Measurements from ENCODE around the gene CEP57L1. TPM values are rescaled to one million over a fixed set of nuclear protein-coding genes. Genes with fewer than 3 reads are reported as not detected.
A peak's percentile ranks its signal among the peaks of the same experiment; 100 is the strongest.

CEP57L1 gene
- total and polyA plus RNA-seq, 9 of the 15 experiments (the other 6 are each of a cell fraction or from before 2014, with no cell fraction given), result 39.4 to 88.6 (median 61.8) TPM

GRCh38 chr6:109095036-109095834 lies at the start of gene CEP57L1 (continued):
- TF ChIP-seq ZNF318 (IDR thresholded peaks at IDR 0.05; ENCODE audit: borderline replicate concordance in 1 of 2, low read depth in 1 of 2), result no peak
- no peak for TF ChIP-seq CC2D1A (IDR thresholded peaks at IDR 0.05)
- TF ChIP-seq CBX3 (IDR thresholded peaks at IDR 0.05; ENCODE audit: borderline replicate concordance in 1 of 2, low read length in 2 of 2), result peak in 1 of 2 experiments; percentile 12; a peak in 1 of 3 replicates
- no peak for TF ChIP-seq MYNN (IDR thresholded peaks at IDR 0.05)
- TF ChIP-seq MYNN (CRISPR knock-in tag; IDR thresholded peaks at IDR 0.05), result no peak
- TF ChIP-seq HNRNPLL (IDR thresholded peaks at IDR 0.05; ENCODE audit: low read depth, low read length, poor library complexity, severe bottlenecking), result peak; percentile 74
- TF ChIP-seq ZNF57 (CRISPR knock-in tag; IDR thresholded peaks at IDR 0.05), result no peak
- no peak for TF ChIP-seq FOXO4 (CRISPR knock-in tag; IDR thresholded peaks at IDR 0.05)
- no peak for TF ChIP-seq RBM34 (IDR thresholded peaks at IDR 0.05; ENCODE audit: borderline replicate concordance, insufficient read depth, low read length)
- no peak for TF ChIP-seq HOMEZ (CRISPR knock-in tag; IDR thresholded peaks at IDR 0.05)
- peak; percentile 25; the same call in 1 of the 2 replicates for TF ChIP-seq ZBTB7A (IDR thresholded peaks at IDR 0.05; ENCODE audit: borderline replicate concordance, control insufficient read depth, low read depth, low read length)
- TF ChIP-seq ILF3 (IDR thresholded peaks at IDR 0.05; ENCODE audit: borderline replicate concordance), result no peak
- no peak for TF ChIP-seq SLC30A9 (CRISPR knock-in tag; IDR thresholded peaks at IDR 0.05)
